HTR-8/SVneo (cell line): ENCODE data around the gene PPP1R14C.
A peak's percentile ranks its signal among the peaks of the same experiment; 100 is the strongest.
"Not testable (repeated sequence)": the region's sequence is repeated elsewhere in the genome, so short reads cannot be mapped to it uniquely, and the experiment has no call there.

Experiments
- DNase-seq: peaks from one replicate; pipeline ENCODE4 v3.0.0; 2011; ENCODE audit warnings: low spot score, mixed read lengths; ENCODE audit not compliant: insufficient read length
- FAIRE-seq: peaks from 2 replicates; lab custom pipeline; 2011; peaks lifted over from hg19 to GRCh38; lab: Jason Lieb, UNC

The PPP1R14C gene

GRCh38 chr6:150238336-150238741, 95.5 kb downstream of the PPP1R14C start:
- FAIRE-seq: no peak
- DNase-seq: no peak

- no peak for FAIRE-seq
These were observed 96.1 kb downstream of the PPP1R14C start for GRCh38 chr6:150238846-150239407.

GRCh38 chr6:150241756-150242155, 98.9 kb downstream of the PPP1R14C start:
- not testable (repeated sequence) for FAIRE-seq, DNase-seq

More at GRCh38 chr6:150238846-150239407, 96.1 kb downstream of the PPP1R14C start:
- no peak for DNase-seq

- DNase-seq (no peak), FAIRE-seq (no peak)
These were observed 100.9 kb downstream of the PPP1R14C start for GRCh38 chr6:150243620-150244314.

- no peak for DNase-seq
- no peak for FAIRE-seq
These were observed 102.5 kb downstream of the PPP1R14C start for GRCh38 chr6:150245148-150245935.

GRCh38 chr6:150247803-150248202, 105.0 kb downstream of the PPP1R14C start:
- no peak for FAIRE-seq
- no peak for DNase-seq

GRCh38 chr6:150248300-150248699, 105.5 kb downstream of the PPP1R14C start:
- DNase-seq (no peak), FAIRE-seq (no peak)

- no peak for DNase-seq
- no peak for FAIRE-seq
These were observed 106.4 kb downstream of the PPP1R14C start for GRCh38 chr6:150249261-150249660.

- peak; percentile 59 for DNase-seq
- no peak for FAIRE-seq
These were observed 108.0 kb downstream of the PPP1R14C start for GRCh38 chr6:150250826-150251225.

- DNase-seq: no peak
- FAIRE-seq: no peak
These were observed 108.8 kb downstream of the PPP1R14C start for GRCh38 chr6:150251566-150252186.

- FAIRE-seq (no peak), DNase-seq (peak; percentile 33)
These were observed 110.0 kb downstream of the PPP1R14C start for GRCh38 chr6:150252714-150253444.

- no peak for FAIRE-seq
These were observed 110.6 kb downstream of the PPP1R14C start for GRCh38 chr6:150253489-150253888.

GRCh38 chr6:150254770-150255169, 111.9 kb downstream of the PPP1R14C start:
- FAIRE-seq: no peak

More at GRCh38 chr6:150253489-150253888, 110.6 kb downstream of the PPP1R14C start:
- no peak for DNase-seq

GRCh38 chr6:150255840-150256239, 113.0 kb downstream of the PPP1R14C start:
- no peak for DNase-seq
- no peak for FAIRE-seq

More at GRCh38 chr6:150254770-150255169, 111.9 kb downstream of the PPP1R14C start:
- DNase-seq: no peak

- FAIRE-seq (no peak), DNase-seq (no peak)
These were observed 113.9 kb downstream of the PPP1R14C start for GRCh38 chr6:150256618-150257272.

GRCh38 chr6:150258381-150258780, 115.5 kb downstream of the PPP1R14C start:
- DNase-seq (no peak), FAIRE-seq (no peak)

GRCh38 chr6:150260931-150261330, 118.1 kb downstream of the PPP1R14C start:
- no peak for FAIRE-seq
- no peak for DNase-seq

- FAIRE-seq (no peak), DNase-seq (no peak)
These were observed 119.3 kb downstream of the PPP1R14C start for GRCh38 chr6:150261997-150262697.
